ENCODE measurements around the gene NACC2.

The NACC2 gene

GRCh38 chr9:135961277-135961715 is 133.8 kb downstream of the NACC2 start, which contains the start of gene UBAC1:
Gene UBAC1, minus strand, starts transcription at chr9:135961373. Its CDS starts 211 bp downstream, at chr9:135961162.
- peak; percentile 88 for DNase-seq (ENCODE audit: low read depth, low spot score)

DNA sequence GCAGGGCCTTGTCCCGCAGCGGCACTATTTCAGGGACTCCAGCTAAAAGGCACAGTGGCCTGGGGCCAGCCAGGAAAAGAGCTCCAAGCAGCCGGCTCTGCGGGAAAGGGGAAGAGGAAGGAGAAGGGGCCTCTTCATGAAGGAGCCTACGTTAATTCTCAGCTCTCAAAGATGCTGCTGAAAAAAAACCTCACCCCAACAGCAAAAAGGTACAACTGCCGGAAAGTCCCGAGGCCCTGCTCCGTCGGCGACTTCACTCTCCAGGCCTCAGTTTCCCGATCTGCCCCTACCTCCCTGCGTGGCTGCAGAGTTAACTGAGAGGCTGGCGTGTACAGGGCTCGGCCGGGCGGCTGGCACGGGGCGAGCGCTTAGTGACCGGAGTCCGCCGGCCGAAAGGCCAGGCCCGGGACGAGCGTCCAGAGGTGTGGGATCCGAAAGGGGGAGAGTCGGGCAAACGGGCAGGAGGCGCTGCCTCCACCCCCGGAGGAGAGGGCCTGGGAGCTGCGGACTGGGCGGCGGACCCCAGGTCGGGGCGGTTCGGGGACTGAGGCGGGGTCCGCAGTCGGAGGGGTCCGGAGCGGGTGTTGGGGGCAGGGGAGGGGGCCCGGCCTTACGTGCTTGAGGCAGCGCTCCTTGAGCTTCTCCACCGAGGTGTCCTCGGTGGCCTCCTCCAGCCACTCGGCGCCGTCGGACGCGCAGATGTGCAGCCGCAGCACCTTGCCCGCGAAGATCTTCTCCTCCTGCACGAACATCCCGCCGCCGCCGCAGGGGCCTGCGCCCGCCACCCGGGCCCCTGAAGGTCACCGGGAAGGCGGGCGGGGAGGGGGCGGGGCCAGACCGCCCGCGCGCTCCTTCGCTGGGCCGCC is 134.4 kb downstream of the NACC2 start:
- DNase-seq (ENCODE audit: low read depth, low spot score) = no peak

DNA sequence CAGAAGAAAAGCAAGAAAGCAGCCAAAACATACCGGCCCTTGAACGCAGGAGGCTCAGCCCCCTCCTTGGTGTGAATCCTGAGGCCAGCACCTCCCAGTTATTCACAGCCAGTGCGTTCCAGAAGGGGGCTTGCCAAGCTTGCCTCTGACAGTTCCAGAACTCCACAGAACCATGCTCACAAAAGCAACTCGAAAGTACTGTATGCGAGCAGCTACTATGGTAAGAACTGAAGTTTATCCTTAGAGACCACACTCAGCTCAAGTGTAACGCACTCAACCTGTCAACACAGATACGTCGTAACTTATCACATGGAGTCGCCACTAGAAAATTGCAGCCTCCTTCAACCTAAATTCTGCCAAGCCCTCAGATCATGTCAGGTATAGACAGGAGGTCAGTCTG is 135.3 kb downstream of the NACC2 start:
- no peak for DNase-seq (ENCODE audit: low read depth, low spot score)

GRCh38 chr9:135958485-135958884 is 136.6 kb downstream of the NACC2 start:
- DNase-seq (ENCODE audit: low read depth, low spot score) = no peak

DNA sequence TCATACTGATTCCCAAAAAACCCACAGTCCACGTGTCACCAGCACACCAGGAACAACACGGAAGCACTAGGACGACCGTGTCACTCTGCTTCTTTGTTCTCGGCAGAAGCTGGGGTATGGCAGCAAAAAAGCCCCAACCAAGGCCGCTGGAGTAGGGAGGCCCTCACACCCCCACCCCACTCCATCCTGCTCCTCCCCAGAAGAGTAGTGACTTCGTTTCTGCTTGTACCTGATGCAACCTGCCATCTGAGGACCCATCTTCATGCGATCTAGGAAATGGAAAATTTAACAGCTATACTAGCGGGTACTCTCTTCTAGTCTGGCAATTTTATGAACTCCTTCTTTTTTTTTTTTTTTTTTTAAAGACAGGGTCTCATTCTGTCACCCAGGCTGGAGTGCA is 137.7 kb downstream of the NACC2 start:
- no peak for DNase-seq (ENCODE audit: low read depth, low spot score)

DNA sequence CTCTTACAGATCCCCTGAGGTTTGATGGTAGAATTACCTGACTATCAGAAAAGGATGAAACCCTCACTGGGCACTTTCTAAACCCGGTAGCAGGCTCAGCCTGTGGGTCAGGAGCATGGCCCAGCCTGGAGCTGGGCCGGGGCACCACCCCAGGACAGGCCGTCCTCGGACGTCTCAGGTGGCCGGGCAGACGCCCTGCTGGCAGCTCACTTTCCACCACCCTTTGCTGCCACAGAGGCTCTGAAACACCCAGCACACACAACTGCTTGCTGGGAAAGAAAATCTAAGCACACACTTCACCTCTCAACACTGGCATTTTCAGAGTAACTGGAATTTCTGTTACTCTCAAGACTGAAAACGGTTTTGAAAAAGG is 138.3 kb downstream of the NACC2 start:
- DNase-seq (ENCODE audit: low read depth, low spot score) = no peak

Measured in smooth muscle cell of the brain vasculature (primary cell).